NOMO-1 treated with DMSO at 0.1 percent for 48 hours (cell line): ENCODE results near the gene ATP6V0E2.

Experiments
- DNase-seq: peaks from one replicate; lab custom pipeline; 2025; ENCODE audit not compliant: unreplicated experiment; lab: John Stamatoyannopoulos, UW

Gene ATP6V0E2

DNA sequence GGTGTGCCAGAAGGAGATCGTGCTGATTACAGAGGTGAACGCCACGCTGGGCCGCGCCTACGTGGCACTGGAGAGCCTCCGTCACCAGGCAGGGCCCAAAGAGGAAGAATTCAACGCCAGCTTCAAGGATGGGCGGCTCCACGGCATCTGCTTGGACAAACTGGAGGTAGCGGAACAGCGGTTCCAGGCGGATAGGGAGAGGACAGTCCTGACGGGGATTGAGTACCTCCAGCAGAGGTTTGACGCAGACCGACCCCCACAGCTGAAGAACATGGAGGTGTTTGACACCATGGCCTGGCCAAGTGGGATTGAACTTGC lies 12.1 kb upstream of the ATP6V0E2 start:
- DNase-seq, result no peak

GRCh38 chr7:149862156-149862555 lies 11.6 kb upstream of the ATP6V0E2 start:
- DNase-seq, result no peak

GRCh38 chr7:149863500-149863899 lies 10.3 kb upstream of the ATP6V0E2 start:
- DNase-seq, result no peak

- no peak for DNase-seq
Measured at GRCh38 chr7:149864023-149864422, 9.7 kb upstream of the ATP6V0E2 start.

DNA sequence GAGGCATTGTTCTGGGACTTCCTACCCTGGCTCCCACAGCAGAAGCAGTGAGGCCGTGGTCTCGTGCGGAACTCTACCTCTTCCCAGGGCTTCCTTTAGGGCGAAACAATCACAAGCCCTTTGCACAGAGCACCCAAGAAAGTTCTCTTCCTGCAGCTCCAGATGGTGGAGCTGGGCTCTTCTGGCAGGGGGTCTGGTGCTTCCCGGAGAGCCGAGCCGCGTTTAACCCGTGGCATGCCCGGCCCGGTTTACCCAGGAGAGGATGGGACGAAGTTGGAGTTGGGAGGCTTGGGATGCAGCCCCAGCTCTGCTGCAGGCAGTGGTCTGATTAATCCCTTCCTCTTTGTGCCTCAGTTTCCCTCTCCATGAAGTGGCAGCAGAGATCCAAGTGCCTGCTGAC lies 9.0 kb upstream of the ATP6V0E2 start:
- no peak for DNase-seq

DNA sequence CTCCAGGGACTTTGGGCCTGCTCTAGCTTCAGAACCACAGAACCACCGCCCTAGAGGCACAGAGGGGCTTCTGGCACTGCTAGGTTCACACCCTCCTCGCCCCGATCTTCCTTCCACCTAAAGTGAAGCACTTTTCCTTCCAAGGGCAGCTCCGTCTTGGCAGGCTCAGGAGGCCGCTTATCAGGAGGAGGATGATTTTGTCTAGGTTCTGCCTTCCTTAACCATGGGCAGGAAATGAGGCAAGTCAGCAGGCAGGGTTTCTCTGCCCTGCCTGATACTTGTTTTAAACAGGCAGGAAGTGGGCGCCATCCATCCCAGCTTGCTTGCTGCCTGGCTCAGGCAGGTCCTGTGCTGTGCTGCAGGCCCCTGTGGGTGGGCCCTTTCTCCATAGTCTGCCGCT lies 8.3 kb upstream of the ATP6V0E2 start:
- DNase-seq, result no peak

DNA sequence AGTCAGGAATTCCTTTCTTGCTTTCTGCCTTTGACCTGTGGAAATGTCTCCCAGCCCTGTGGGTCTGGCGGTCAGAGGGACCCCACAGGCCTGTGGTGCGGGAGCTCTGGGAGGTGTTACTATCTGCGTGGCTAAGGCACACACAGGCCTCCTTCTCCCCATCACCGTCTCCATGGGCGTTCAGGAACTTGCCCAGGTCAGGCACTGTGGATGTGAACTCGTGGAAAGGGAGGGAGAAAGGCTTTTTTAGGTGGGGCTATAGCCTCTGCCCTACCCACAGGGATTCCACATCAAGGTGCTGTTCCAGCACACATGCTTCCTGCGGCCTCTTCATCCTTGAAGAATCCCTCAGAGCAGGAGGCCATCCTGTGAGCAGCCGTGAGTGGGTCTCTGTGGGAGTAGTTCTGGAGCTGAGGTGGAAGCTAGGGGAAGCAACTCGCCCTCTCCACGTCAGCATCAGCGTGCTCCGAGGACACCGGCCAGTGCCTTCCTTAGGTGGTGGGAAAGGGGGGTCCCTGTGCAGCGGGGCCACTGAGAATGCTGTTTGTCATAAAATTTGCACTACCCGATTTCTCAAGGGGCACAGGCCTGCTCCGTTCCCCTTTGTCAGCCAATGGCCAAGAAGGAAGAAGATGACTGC lies 7.5 kb upstream of the ATP6V0E2 start:
- DNase-seq, result no peak

DNA sequence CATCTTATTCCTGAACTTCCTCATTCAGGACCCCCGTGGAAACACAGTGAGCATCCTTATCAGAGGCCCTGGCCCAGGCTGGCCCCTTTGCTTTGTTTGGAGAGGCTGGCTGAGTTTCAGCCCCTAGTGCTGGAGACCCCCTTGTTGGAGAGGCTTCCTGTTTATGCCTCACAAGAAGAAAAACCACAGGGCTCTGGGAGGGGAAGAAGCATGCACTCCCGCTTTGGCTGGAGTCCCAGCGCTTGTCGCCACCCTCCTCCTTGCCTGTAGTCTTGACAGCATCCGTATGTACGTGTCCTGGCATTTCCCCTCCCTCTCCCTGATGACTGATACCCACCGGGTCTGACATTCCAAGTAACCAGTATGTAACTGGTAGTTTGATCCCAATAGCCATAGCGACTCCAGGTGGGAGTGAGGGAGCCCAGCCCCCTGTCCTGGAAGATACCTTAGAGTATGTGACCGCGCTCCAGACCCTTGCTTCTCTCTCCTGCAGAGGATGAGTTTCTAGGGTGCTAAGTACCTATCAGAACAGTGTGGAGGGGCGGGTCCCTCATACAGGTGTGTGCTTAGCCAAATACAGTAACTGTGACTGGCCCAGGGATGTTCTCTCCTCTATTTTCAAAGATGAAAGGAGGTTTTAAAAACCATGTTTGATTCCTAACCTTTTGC lies 6.9 kb upstream of the ATP6V0E2 start:
- no peak for DNase-seq

- no peak for DNase-seq
Measured at GRCh38 chr7:149867762-149868622, 5.8 kb upstream of the ATP6V0E2 start.

DNA sequence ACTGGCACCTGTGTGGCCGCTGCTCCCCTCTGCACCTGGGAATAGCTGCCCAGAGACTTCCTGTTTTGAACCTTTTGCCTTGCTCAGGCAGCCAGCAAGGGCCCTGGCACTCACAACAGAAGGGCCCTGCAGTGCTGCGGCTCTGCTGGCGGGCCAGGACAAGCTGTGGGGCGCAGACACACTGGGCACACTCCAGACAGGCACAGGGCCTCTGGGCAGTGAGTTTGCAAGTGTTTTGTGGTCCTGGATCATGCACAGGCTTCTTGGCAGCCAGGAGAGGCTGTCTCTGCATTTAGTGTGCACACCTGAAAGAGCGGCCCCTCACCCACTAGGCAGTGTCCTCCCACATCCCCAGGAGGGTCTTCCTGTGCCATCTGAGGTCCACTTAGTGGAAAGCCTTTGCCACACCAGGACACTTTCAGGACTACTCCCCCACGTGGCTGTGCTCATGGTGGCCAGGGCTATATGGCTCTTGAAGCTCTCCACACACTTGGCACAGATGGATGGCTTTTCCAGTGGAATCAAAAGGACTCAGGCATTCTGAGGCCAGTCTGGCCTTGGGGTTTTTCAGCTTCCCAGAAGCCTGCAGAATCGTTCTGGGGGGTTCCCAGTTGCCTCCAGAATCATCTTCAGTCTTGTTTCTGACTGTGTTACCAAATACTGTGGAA lies 5.0 kb upstream of the ATP6V0E2 start:
- DNase-seq, result no peak

GRCh38 chr7:149869291-149869650 lies 4.5 kb upstream of the ATP6V0E2 start:
- no peak for DNase-seq

DNA sequence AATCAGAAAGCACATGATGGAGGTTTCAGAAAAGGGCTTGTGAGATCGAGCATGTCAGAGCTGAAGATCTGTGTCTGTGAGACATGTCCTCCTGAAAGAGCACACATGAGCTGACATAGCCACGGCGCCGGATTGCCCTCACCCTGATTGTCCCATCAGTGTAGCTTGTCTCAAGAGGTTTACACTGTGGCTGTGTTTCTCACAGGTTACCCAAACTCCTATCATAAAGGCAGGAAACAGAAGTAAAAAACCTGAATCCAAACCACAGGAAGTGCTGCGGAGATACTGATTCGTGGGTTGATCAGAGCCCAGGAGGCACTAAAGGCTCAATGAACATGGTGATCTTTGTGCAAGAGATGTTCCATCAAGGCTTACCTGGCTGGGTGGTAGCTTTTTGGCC lies 3.9 kb upstream of the ATP6V0E2 start:
- no peak for DNase-seq

DNA sequence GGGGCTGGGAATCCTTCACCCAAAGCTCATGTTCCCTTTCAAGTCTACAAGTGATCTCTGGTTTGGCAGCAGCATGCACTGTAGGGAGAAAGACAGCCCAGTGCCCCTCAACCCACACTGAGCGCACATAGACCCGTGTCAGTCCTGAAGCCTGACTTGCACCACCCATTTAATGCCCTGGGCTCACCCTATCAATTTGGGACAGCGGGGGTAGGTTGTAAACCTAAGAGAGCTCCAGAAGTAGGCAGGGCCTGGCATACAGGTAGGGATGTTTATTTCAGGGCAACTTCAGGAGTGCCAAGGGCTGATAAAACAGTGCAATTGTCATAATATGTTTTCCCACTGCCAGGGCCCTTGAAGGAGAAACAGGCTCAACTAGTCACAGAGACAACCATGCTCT lies 3.5 kb upstream of the ATP6V0E2 start:
- DNase-seq, result no peak

DNA sequence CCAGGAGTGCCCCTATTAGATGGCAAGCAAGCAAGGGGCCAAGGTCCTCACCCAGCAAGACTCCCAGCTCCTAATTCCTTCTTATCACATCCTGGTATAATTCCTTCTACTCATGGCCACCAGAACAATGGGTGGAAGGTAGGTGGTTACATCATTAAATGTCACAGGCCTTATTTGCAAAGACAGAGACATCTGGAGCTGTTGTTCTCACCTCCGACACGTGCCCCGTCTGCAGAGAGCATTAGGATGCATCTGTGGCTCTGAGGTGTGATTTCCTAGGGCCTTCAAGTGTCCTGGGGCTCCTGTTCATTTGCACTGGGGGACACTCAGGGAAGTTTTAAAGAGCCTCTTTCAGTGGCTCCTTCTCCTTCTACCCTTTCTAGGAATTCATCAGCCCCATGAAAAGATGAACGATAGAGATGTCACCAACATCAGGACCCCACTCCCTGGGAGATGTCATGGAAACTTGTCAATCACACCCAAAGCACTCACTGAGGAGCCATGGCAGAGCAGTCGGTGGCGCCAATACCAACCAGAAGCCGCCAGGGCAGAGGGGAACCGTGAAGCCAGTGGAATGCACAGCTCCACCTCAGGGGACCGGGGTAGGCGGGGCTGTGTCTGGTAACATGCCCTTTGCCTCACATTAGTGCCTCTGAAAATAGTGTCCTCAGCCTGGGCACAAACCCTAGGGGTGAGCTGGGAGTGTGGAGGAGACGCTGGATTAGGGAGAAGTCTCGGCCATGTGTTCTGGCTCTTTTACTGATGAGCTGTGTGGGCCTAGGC lies 2.9 kb upstream of the ATP6V0E2 start:
- no peak for DNase-seq

GRCh38 chr7:149871576-149871975 lies 2.2 kb upstream of the ATP6V0E2 start:
- DNase-seq, result no peak

GRCh38 chr7:149872419-149873073 lies 1.2 kb upstream of the ATP6V0E2 start:
- peak; percentile 29 for DNase-seq

GRCh38 chr7:149873970-149874643 lies 338 bp downstream of the ATP6V0E2 start:
- no peak for DNase-seq

- DNase-seq, result no peak
Measured at GRCh38 chr7:149874644-149875028, 867 bp downstream of the ATP6V0E2 start.

- no peak for DNase-seq
Measured at GRCh38 chr7:149875396-149875795, 1.6 kb downstream of the ATP6V0E2 start.
